Keratinocyte (primary cell): ENCODE data around the gene AIP. TPM values are rescaled to one million over a fixed set of nuclear protein-coding genes. Genes with fewer than 3 reads are reported as not detected.

Experiments used
- DNase-seq: peaks from one replicate; pipeline ENCODE4 v3.0.0-alpha.2; 2011; ENCODE audit warnings: low read depth, missing footprints, low spot score
- FAIRE-seq: peaks from 2 replicates; lab custom pipeline; 2011; peaks lifted over from hg19 to GRCh38; lab: Jason Lieb, UNC
- H2AFZ ChIP-seq: 2 replicates; pipeline ENCODE4 v1.6.0; 2012; ENCODE audit warnings: low read length, control low read depth, inconsistent platforms; ENCODE audit not compliant: control insufficient read depth
- H3K27ac ChIP-seq: 2 replicates; pipeline ENCODE4 v1.5.1; 2011; ENCODE audit warnings: low read length; ENCODE audit not compliant: control insufficient read depth, insufficient read depth
- H3K27me3 ChIP-seq: 3 replicates; pipeline ENCODE4 v1.6.0; 2011; ENCODE audit warnings: low read length; ENCODE audit not compliant: control insufficient read depth, insufficient read depth; ENCODE audit errors: extremely low read depth
- H3K36me3 ChIP-seq, 2 experiments: 2 replicates in 1 of 2; 3 replicates in 1 of 2; pipeline ENCODE4 v1.5.1; 2011; ENCODE audit warnings: low read length in 2 of 2, mild to moderate bottlenecking in 1 of 2; ENCODE audit not compliant: control insufficient read depth in 2 of 2, insufficient read depth in 2 of 2; ENCODE audit errors: extremely low read depth in 1 of 2
- H3K4me1 ChIP-seq: 3 replicates; pipeline ENCODE4 v1.5.1; 2011; ENCODE audit warnings: low read length; ENCODE audit not compliant: control insufficient read depth, insufficient read depth; ENCODE audit errors: extremely low read depth
- H3K4me2 ChIP-seq: 3 replicates; pipeline ENCODE4 v1.6.0; 2011; ENCODE audit warnings: low read depth, low read length; ENCODE audit not compliant: control insufficient read depth, insufficient read depth; ENCODE audit errors: extremely low read depth
- H3K4me3 ChIP-seq, 3 experiments: fragments of 200-600 bp in 1 of 3; sonication (generic) in 1 of 3; 2 replicates in 2 of 3; 3 replicates in 1 of 3; pipeline ENCODE4 v1.5.1; 2011 to 2016; ENCODE audit warnings: low read length in 3 of 3, mild to moderate bottlenecking in 3 of 3, control low read depth in 2 of 3, inconsistent platforms in 1 of 3, low read depth in 1 of 3, mixed read lengths in 1 of 3, mixed run types in 1 of 3, moderate library complexity in 1 of 3; ENCODE audit not compliant: control insufficient read depth in 2 of 3, insufficient read depth in 2 of 3; ENCODE audit errors: extremely low read depth in 1 of 3
- H3K79me2 ChIP-seq: 2 replicates; pipeline ENCODE4 v1.6.0; 2012; ENCODE audit warnings: low read length; ENCODE audit not compliant: control insufficient read depth, insufficient read depth
- H3K9ac ChIP-seq: 3 replicates; pipeline ENCODE4 v1.6.0; 2011; ENCODE audit warnings: low read length; ENCODE audit not compliant: control insufficient read depth, insufficient read depth; ENCODE audit errors: extremely low read depth
- H3K9me1 ChIP-seq: 3 replicates; pipeline ENCODE4 v1.6.0; 2011; ENCODE audit warnings: low read length; ENCODE audit not compliant: control insufficient read depth, insufficient read depth; ENCODE audit errors: extremely low read depth
- H3K9me3 ChIP-seq: 2 replicates; pipeline ENCODE4 v1.5.1; 2012; ENCODE audit warnings: low read depth, low read length; ENCODE audit not compliant: control insufficient read depth
- H4K20me1 ChIP-seq: 3 replicates; pipeline ENCODE4 v1.6.0; 2011; ENCODE audit warnings: low read length; ENCODE audit not compliant: control insufficient read depth, insufficient read depth; ENCODE audit errors: extremely low read depth
- EZH2 ChIP-seq: IDR thresholded peaks from one replicate; pipeline ENCODE4 v1.6.1; 2012; ENCODE audit warnings: inconsistent platforms, mild to moderate bottlenecking, low read length, moderate library complexity
- dilution Hi-C: fragments of 300-500 bp; cut with MboI; formaldehyde crosslinking; loops from one replicate; pipeline ENCODE4 v1.7.0; 2020; ENCODE audit warnings: low sequenced_read_pairs; ENCODE audit not compliant: extremely low pct_ligation_motif_present
- polyA plus RNA-seq, 5 experiments: library from polyadenylated mRNA; depleted of rRNA in 3 of 5; stranded (reverse) in 3 of 5; stranded (forward) in 1 of 5; unstranded in 1 of 5; fragments of >200 nt; gene quantifications; 1 replicate in 1 of 5; 2 replicates in 3 of 5; 3 replicates in 1 of 5; pipeline versions ENCODE4 v1.2.1 to v1.2.3, GENCODE V29; 2011 to 2012; ENCODE audit warnings: missing spikeins in 2 of 5, low read depth in 1 of 5, low replicate concordance in 1 of 5
- TF ChIP-seq, protein P1 (sequence below), 3 experiments: IDR thresholded peaks in 1 of 3; conservative IDR thresholded peaks in 1 of 3; optimal IDR thresholded peaks in 1 of 3; 2 replicates in 2 of 3; 3 replicates in 1 of 3; pipeline versions ENCODE3 to v1.5.1; 2011; ENCODE audit warnings: low read length in 3 of 3, mild to moderate bottlenecking in 3 of 3, moderate library complexity in 2 of 3, control low read depth in 1 of 3, inconsistent platforms in 1 of 3; ENCODE audit not compliant: insufficient read depth in 2 of 3; ENCODE audit errors: extremely low read depth in 1 of 3

The AIP gene
- polyA plus RNA-seq, 1 donor (not counting 4 experiments of a cell fraction or from before 2014, with no cell fraction given), result 32.5 TPM

DNA sequence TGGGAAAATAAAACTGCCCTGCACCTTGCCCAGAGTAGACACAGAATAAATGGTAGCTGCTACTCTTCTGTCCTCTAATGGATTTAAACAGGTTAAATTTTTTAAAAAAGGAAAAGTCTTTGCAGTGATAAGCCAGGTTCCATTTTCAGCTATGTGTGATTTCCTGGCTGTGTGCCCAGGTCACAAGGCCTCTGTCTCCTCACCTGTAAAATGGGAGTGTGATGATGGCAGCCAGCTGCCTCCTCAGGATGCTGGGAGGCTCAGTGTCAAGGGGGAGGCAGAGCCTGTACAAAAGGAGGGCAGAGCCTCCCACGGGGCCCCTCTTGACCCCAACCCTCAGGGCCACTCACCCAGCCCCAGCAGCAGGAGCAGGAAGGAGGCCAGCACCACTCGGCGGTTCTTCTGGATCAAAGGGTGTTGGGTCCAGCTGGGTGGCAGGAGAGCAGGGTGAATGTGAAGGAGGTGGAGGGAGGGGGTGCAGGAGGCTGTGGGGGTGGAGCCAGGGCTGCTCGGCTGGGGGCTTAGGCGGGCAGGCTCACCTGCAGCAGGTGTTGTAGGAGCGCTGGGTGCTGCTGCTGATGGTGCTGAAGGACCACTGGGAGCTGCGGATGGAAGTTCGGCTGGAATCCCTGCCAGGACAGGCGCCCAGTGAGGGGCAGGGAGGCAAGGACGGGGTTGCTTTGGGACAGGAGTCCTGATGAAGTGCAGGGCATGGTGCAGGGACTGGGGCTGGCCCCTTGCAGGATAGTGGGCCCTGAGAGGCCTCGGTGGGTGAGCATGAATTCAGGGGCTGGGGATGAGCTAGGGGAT is 15.7 kb upstream of the AIP start:
- Histone ChIP-seq H3K4me1 (peaks cover 23% of the 10 kb centered on the region), H3K27ac (peak overlapping the region; percentile 63), H3K4me3 (peak overlapping the region; percentile 40 to 74 (median 74)), H3K27me3 (no peaks in the 10 kb centered on the region), H3K9me1 (no peaks in the 10 kb centered on the region), H4K20me1 (no peaks in the 10 kb centered on the region), H2AFZ (no peak overlapping the region), H3K4me2 (peak overlapping the region; percentile 82), H3K79me2 (no peaks in the 10 kb centered on the region), H3K9ac (peak overlapping the region; percentile 68), H3K9me3 (no peaks in the 10 kb centered on the region), H3K36me3 (peaks cover 0 to 5% of the 10 kb centered on the region in 2 experiments)
- DNase-seq (no peak), FAIRE-seq (no peak)
- dilution Hi-C loops, result no loop called here
- no peak for TF ChIP-seq EZH2
- TF ChIP-seq, protein P1, sequence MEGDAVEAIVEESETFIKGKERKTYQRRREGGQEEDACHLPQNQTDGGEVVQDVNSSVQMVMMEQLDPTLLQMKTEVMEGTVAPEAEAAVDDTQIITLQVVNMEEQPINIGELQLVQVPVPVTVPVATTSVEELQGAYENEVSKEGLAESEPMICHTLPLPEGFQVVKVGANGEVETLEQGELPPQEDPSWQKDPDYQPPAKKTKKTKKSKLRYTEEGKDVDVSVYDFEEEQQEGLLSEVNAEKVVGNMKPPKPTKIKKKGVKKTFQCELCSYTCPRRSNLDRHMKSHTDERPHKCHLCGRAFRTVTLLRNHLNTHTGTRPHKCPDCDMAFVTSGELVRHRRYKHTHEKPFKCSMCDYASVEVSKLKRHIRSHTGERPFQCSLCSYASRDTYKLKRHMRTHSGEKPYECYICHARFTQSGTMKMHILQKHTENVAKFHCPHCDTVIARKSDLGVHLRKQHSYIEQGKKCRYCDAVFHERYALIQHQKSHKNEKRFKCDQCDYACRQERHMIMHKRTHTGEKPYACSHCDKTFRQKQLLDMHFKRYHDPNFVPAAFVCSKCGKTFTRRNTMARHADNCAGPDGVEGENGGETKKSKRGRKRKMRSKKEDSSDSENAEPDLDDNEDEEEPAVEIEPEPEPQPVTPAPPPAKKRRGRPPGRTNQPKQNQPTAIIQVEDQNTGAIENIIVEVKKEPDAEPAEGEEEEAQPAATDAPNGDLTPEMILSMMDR (optimal IDR thresholded peaks at IDR 0.05 in 1 of 3, IDR thresholded peaks at IDR 0.05 in 1 of 3, conservative IDR thresholded peaks at IDR 0.05 in 1 of 3; ENCODE audit: extremely low read depth in 1 of 3, insufficient read depth in 2 of 3, low read length in 3 of 3), result no peak

DNA sequence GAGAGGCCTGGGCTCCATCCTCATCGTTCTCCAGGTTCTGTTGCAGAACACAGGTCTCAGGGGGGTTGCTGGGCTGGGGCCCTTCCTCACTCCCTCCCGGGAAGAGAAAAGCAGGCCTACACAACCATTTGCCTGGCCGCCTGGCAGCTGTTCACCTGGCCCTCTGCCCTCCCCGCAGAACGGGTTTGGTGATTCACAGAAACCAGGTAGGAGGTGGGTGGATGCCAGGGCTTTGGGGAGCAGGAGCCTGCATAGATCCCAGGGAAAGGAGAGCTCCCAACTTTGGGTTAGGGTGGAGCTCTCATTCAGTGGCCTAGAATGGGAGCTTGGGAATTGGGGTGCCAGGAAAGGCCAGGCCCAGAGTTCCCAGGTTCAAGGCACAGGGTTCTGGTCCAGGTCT is 14.8 kb upstream of the AIP start:
- H3K79me2 ChIP-seq, result no peaks in the 10 kb centered on the region
- H3K4me2 ChIP-seq, result peak overlapping the region; percentile 82
- no peaks in the 10 kb centered on the region for H4K20me1 ChIP-seq
- peak overlapping the region; percentile 63 to 74 (median 74) for H3K4me3 ChIP-seq
- FAIRE-seq (no peak), DNase-seq (no peak)
- H3K27ac ChIP-seq, result peak overlapping the region; percentile 63
- no peak overlapping the region for H2AFZ ChIP-seq
- peaks cover 23% of the 10 kb centered on the region for H3K4me1 ChIP-seq
- dilution Hi-C loops, result no loop called here
- TF ChIP-seq, protein P1 (optimal IDR thresholded peaks at IDR 0.05 in 1 of 3, IDR thresholded peaks at IDR 0.05 in 1 of 3, conservative IDR thresholded peaks at IDR 0.05 in 1 of 3; ENCODE audit: extremely low read depth in 1 of 3, insufficient read depth in 2 of 3, low read length in 3 of 3), result no peak
- TF ChIP-seq EZH2, result no peak
- no peaks in the 10 kb centered on the region for H3K9me3 ChIP-seq
- peak overlapping the region; percentile 68 for H3K9ac ChIP-seq
- no peaks in the 10 kb centered on the region for H3K27me3 ChIP-seq
- H3K9me1 ChIP-seq, result no peaks in the 10 kb centered on the region
- H3K36me3 ChIP-seq, result peaks cover 0 to 5% of the 10 kb centered on the region in 2 experiments
